Measurements from ENCODE around the gene EXOC2. TPM values are rescaled to one million over a fixed set of nuclear protein-coding genes. Genes with fewer than 3 reads are reported as not detected.

The EXOC2 gene
- polyA plus RNA-seq, 1 experiment = 16.0 TPM

DNA sequence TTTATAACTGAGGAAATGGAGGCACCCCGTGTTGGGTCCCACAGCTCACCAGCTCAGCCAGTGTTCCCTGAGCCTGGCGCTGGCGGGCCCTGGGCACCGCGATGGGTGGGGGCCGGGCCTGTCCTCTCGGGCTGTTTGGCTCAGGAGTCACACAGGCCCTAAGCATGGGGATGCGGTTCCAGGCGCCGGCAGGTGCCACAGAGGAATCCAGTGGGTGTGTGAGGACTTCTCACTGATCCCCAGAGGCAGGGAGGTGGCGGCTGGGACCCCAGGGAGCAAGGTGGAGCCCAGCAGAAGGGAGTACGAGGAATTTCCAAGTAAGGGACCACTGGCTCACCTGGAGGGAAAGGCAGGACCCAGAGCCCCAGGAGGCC, 243.9 kb downstream of the EXOC2 start:
- Histone ChIP-seq H3K27me3 (ENCODE audit: control insufficient read depth, insufficient read depth, low read length) (no peaks in the 10 kb centered on the region; the same call in 1 of the 2 replicates), H3K36me3 (ENCODE audit: control insufficient read depth, insufficient read depth, low read length) (no peaks in the 10 kb centered on the region), H3K4me3 (ENCODE audit: low read depth, low read length) (no peak overlapping the region)
- no peak for DNase-seq (ENCODE audit: low read depth)
- POLR2A ChIA-PET = no interaction called here
- TF ChIP-seq, protein P1, sequence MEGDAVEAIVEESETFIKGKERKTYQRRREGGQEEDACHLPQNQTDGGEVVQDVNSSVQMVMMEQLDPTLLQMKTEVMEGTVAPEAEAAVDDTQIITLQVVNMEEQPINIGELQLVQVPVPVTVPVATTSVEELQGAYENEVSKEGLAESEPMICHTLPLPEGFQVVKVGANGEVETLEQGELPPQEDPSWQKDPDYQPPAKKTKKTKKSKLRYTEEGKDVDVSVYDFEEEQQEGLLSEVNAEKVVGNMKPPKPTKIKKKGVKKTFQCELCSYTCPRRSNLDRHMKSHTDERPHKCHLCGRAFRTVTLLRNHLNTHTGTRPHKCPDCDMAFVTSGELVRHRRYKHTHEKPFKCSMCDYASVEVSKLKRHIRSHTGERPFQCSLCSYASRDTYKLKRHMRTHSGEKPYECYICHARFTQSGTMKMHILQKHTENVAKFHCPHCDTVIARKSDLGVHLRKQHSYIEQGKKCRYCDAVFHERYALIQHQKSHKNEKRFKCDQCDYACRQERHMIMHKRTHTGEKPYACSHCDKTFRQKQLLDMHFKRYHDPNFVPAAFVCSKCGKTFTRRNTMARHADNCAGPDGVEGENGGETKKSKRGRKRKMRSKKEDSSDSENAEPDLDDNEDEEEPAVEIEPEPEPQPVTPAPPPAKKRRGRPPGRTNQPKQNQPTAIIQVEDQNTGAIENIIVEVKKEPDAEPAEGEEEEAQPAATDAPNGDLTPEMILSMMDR (IDR thresholded peaks at IDR 0.05; ENCODE audit: insufficient read depth, low read depth, low read length) = no peak
- CTCF ChIA-PET = no interaction called here

GRCh38 chr6:448296-449056, 244.5 kb downstream of the EXOC2 start:
- no peaks in the 10 kb centered on the region; the same call in 1 of the 2 replicates for H3K27me3 ChIP-seq (ENCODE audit: control insufficient read depth, insufficient read depth, low read length)
- TF ChIP-seq, protein P1 (IDR thresholded peaks at IDR 0.05; ENCODE audit: insufficient read depth, low read depth, low read length) = no peak
- CTCF ChIA-PET = no interaction called here
- H3K36me3 ChIP-seq (ENCODE audit: control insufficient read depth, insufficient read depth, low read length) = no peaks in the 10 kb centered on the region
- POLR2A ChIA-PET = no interaction called here
- DNase-seq (ENCODE audit: low read depth) = no peak
- no peak overlapping the region for H3K4me3 ChIP-seq (ENCODE audit: low read depth, low read length)

DNA sequence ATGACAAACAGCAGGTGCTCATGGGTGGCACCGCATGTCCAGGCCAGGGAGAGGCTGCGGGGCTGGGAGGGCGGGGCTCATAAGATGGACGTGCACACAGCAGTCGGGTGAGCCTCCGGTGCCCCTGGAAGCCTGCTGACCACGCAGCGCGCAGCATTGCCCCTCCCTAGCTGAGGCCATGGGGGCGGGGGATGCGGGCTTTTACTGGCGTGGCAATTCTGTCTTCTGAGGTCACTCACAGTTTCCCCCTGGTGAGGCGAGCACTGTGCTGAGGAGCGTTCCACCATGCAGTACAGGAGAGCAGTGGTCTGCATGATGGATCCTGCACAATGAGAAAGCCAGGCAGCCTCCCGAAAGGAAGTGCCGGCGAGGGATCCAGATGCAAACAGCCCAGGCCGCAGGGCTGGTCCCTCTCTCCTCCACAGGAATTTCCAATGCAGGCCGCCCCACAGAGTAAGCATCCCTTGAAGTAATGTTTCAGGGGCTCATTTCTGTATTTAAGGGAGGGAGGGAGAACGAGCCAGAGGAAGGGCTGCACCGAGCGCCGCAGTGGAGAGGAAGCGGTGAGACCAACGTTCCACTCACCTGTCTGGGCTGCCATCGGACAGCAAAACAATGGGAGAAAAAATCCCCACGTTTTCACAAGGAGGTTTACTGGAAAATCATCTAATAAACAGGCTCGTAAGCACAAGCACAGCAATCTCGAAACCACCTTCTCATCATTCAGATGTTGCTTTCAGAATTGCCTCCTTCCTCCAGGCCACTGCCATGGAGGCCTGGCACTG, 245.4 kb downstream of the EXOC2 start:
- H3K4me3 ChIP-seq (ENCODE audit: low read depth, low read length) = no peak overlapping the region
- no peak for DNase-seq (ENCODE audit: low read depth)
- POLR2A ChIA-PET = no interaction called here
- CTCF ChIA-PET = no interaction called here
- H3K36me3 ChIP-seq (ENCODE audit: control insufficient read depth, insufficient read depth, low read length) = no peaks in the 10 kb centered on the region
- TF ChIP-seq, protein P1 (IDR thresholded peaks at IDR 0.05; ENCODE audit: insufficient read depth, low read depth, low read length) = no peak
- no peaks in the 10 kb centered on the region for H3K27me3 ChIP-seq (ENCODE audit: control insufficient read depth, insufficient read depth, low read length)

GRCh38 chr6:446418-447366, 246.2 kb downstream of the EXOC2 start:
- DNase-seq (ENCODE audit: low read depth) = no peak
- Histone ChIP-seq H3K4me3 (ENCODE audit: low read depth, low read length) (no peak overlapping the region), H3K27me3 (ENCODE audit: control insufficient read depth, insufficient read depth, low read length) (no peaks in the 10 kb centered on the region), H3K36me3 (ENCODE audit: control insufficient read depth, insufficient read depth, low read length) (no peaks in the 10 kb centered on the region)
- ChIA-PET CTCF (no interaction called here), POLR2A (no interaction called here)
- TF ChIP-seq, protein P1 (IDR thresholded peaks at IDR 0.05; ENCODE audit: insufficient read depth, low read depth, low read length) = no peak
